Measurements from ENCODE around the gene SNRNP25.

SNRNP25 gene

GRCh38 chr16:35011-35677, 18.5 kb upstream of the SNRNP25 start:
- no peak; the same call in 1 of the 2 replicates for TF ChIP-seq POLR2AphosphoS5 (IDR thresholded peaks at IDR 0.05; ENCODE audit: low read depth, low read length)
- TF ChIP-seq, protein P1, sequence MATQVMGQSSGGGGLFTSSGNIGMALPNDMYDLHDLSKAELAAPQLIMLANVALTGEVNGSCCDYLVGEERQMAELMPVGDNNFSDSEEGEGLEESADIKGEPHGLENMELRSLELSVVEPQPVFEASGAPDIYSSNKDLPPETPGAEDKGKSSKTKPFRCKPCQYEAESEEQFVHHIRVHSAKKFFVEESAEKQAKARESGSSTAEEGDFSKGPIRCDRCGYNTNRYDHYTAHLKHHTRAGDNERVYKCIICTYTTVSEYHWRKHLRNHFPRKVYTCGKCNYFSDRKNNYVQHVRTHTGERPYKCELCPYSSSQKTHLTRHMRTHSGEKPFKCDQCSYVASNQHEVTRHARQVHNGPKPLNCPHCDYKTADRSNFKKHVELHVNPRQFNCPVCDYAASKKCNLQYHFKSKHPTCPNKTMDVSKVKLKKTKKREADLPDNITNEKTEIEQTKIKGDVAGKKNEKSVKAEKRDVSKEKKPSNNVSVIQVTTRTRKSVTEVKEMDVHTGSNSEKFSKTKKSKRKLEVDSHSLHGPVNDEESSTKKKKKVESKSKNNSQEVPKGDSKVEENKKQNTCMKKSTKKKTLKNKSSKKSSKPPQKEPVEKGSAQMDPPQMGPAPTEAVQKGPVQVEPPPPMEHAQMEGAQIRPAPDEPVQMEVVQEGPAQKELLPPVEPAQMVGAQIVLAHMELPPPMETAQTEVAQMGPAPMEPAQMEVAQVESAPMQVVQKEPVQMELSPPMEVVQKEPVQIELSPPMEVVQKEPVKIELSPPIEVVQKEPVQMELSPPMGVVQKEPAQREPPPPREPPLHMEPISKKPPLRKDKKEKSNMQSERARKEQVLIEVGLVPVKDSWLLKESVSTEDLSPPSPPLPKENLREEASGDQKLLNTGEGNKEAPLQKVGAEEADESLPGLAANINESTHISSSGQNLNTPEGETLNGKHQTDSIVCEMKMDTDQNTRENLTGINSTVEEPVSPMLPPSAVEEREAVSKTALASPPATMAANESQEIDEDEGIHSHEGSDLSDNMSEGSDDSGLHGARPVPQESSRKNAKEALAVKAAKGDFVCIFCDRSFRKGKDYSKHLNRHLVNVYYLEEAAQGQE (IDR thresholded peaks at IDR 0.05; ENCODE audit: insufficient read depth in 1 of 2, low read depth in 2 of 2, low read length in 2 of 2): no peak
- no peak for TF ChIP-seq TAF1 (IDR thresholded peaks at IDR 0.05; ENCODE audit: borderline replicate concordance, insufficient read depth, low read length)
- TF ChIP-seq FOXP2 (optimal IDR thresholded peaks at IDR 0.05; ENCODE audit: borderline replicate concordance, extremely low read depth, extremely low read length, insufficient read depth): no peak
- TF ChIP-seq SIN3A (IDR thresholded peaks at IDR 0.05; ENCODE audit: borderline replicate concordance, insufficient read depth, low read length): no peak

GRCh38 chr16:35678-36305, 17.8 kb upstream of the SNRNP25 start:
- TF ChIP-seq FOXP2 (optimal IDR thresholded peaks at IDR 0.05; ENCODE audit: borderline replicate concordance, extremely low read depth, extremely low read length, insufficient read depth) (no peak), TAF1 (IDR thresholded peaks at IDR 0.05; ENCODE audit: borderline replicate concordance, insufficient read depth, low read length) (no peak), POLR2AphosphoS5 (IDR thresholded peaks at IDR 0.05; ENCODE audit: low read depth, low read length) (no peak), SIN3A (IDR thresholded peaks at IDR 0.05; ENCODE audit: borderline replicate concordance, insufficient read depth, low read length) (no peak)
- TF ChIP-seq, protein P1 (IDR thresholded peaks at IDR 0.05; ENCODE audit: insufficient read depth in 1 of 2, low read depth in 2 of 2, low read length in 2 of 2): no peak

DNA sequence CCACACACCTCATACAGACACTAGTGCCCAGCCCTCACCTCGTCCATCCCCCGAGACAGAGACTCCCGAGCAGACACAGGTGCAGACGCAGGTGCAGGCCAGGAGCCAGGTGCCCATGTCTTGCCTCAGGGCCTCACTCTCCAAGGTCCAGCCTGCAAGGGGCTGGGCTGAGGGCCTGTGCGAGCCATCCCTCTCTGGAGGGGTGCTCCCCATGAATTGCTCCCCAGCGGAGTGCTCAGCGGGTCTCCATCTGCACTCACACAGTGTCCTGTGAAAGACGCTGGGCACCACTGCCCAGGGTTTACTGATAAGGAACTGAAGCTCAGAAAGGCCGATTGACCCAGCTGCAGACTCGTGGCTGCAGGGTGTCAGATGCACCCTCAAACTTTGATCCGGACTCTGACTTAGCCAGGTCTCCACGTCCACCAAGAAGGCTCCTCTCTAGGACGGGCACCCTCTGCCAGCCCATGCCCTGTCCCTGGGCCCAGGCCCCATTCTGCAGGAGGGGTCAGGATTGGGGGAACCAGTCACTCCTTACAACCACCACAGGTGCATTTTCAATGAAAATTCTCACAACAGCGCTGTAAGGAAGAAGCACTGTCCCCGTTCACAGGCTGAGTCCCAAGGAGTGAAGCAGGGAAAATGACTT, 17.2 kb upstream of the SNRNP25 start:
- TF ChIP-seq TAF1 (IDR thresholded peaks at IDR 0.05; ENCODE audit: borderline replicate concordance, insufficient read depth, low read length) (no peak), FOXP2 (optimal IDR thresholded peaks at IDR 0.05; ENCODE audit: borderline replicate concordance, extremely low read depth, extremely low read length, insufficient read depth) (no peak), POLR2AphosphoS5 (IDR thresholded peaks at IDR 0.05; ENCODE audit: low read depth, low read length) (no peak), SIN3A (IDR thresholded peaks at IDR 0.05; ENCODE audit: borderline replicate concordance, insufficient read depth, low read length) (no peak)
- TF ChIP-seq, protein P1 (IDR thresholded peaks at IDR 0.05; ENCODE audit: insufficient read depth in 1 of 2, low read depth in 2 of 2, low read length in 2 of 2): no peak

GRCh38 chr16:37511-37910, 16.1 kb upstream of the SNRNP25 start:
- TF ChIP-seq FOXP2 (optimal IDR thresholded peaks at IDR 0.05; ENCODE audit: borderline replicate concordance, extremely low read depth, extremely low read length, insufficient read depth) (no peak), POLR2AphosphoS5 (IDR thresholded peaks at IDR 0.05; ENCODE audit: low read depth, low read length) (no peak), TAF1 (IDR thresholded peaks at IDR 0.05; ENCODE audit: borderline replicate concordance, insufficient read depth, low read length) (no peak), SIN3A (IDR thresholded peaks at IDR 0.05; ENCODE audit: borderline replicate concordance, insufficient read depth, low read length) (no peak)
- TF ChIP-seq, protein P1 (IDR thresholded peaks at IDR 0.05; ENCODE audit: insufficient read depth in 1 of 2, low read depth in 2 of 2, low read length in 2 of 2): no peak
